ENCODE data around the gene CCT5. TPM values are rescaled to one million over a fixed set of nuclear protein-coding genes. Genes with fewer than 3 reads are reported as not detected.

The CCT5 gene
- total RNA-seq (100 to 1,000 TPM in 3 of 5 donors, 10 to 100 TPM in 2; 18.5 to 201 (median 116) TPM), polyA plus RNA-seq (100 to 1,000 TPM; 104 to 116 (median 109) TPM)
- long read RNA-seq, donor 1, transcript CCT5-212 (2 exons, 568 nt), result minor isoform, 11 of 158 reads
- long read RNA-seq, donor 1, transcript CCT5-201 (11 exons, 3,675 nt), result major isoform, 16 of 158 reads
- long read RNA-seq, donor 1, partial matches to known transcripts, result 99 of 158 reads
- long read RNA-seq, donor 1, other reads (novel, unspliced or antisense), result 30 of 158 reads
- long read RNA-seq, donor 2, transcript CCT5-201 (11 exons, 3,675 nt), result major isoform, 27 of 72 reads
- long read RNA-seq, donor 2, transcript CCT5-212 (2 exons, 568 nt), result minor isoform, 5 of 72 reads
- long read RNA-seq, donor 2, partial matches to known transcripts, result 38 of 72 reads
- long read RNA-seq, donor 2, other reads (novel, unspliced or antisense), result 0 of 72 reads
- long read RNA-seq, donor 3, transcript CCT5-201 (11 exons, 3,675 nt), result major isoform, 20 of 100 reads
- long read RNA-seq, donor 3, transcript CCT5-212 (2 exons, 568 nt), result minor isoform, 6 of 100 reads
- long read RNA-seq, donor 3, partial matches to known transcripts, result 53 of 100 reads
- long read RNA-seq, donor 3, other reads (novel, unspliced or antisense), result 17 of 100 reads
- long read RNA-seq, donor 4, partial matches to known transcripts, result 0 of 2 reads
- long read RNA-seq, donor 4, other reads (novel, unspliced or antisense), result 0 of 2 reads
- long read RNA-seq, donor 5, transcript CCT5-201 (11 exons, 3,675 nt), result major isoform, 40 of 111 reads
- long read RNA-seq, donor 5, transcript CCT5-212 (2 exons, 568 nt), result minor isoform, 9 of 111 reads
- long read RNA-seq, donor 5, partial matches to known transcripts, result 59 of 111 reads
- long read RNA-seq, donor 5, other reads (novel, unspliced or antisense), result 0 of 111 reads
- long read RNA-seq, donor 6, transcript CCT5-212 (2 exons, 568 nt), result minor isoform, 16 of 439 reads
- long read RNA-seq, donor 6, transcript CCT5-210 (3 exons, 1,091 nt), result minor isoform, 5 of 439 reads
- long read RNA-seq, donor 6, transcript CCT5-201 (11 exons, 3,675 nt), result major isoform, 69 of 439 reads
- long read RNA-seq, donor 6, partial matches to known transcripts, result 343 of 439 reads
- long read RNA-seq, donor 6, other reads (novel, unspliced or antisense), result 0 of 439 reads
- long read RNA-seq, donor 7, transcript CCT5-212 (2 exons, 568 nt), result minor isoform, 13 of 215 reads
- long read RNA-seq, donor 7, transcript CCT5-201 (11 exons, 3,675 nt), result major isoform, 35 of 215 reads
- long read RNA-seq, donor 7, partial matches to known transcripts, result 162 of 215 reads
- long read RNA-seq, donor 7, other reads (novel, unspliced or antisense), result 0 of 215 reads
- long read RNA-seq, donor 8, transcript CCT5-201 (11 exons, 3,675 nt), result major isoform, 30 of 77 reads
- long read RNA-seq, donor 8, transcript CCT5-212 (2 exons, 568 nt), result minor isoform, 8 of 77 reads
- long read RNA-seq, donor 8, partial matches to known transcripts, result 37 of 77 reads
- long read RNA-seq, donor 8, other reads (novel, unspliced or antisense), result 0 of 77 reads
- long read RNA-seq, donor 9, transcript CCT5-212 (2 exons, 568 nt), result minor isoform, 10 of 124 reads
- long read RNA-seq, donor 9, transcript CCT5-201 (11 exons, 3,675 nt), result major isoform, 32 of 124 reads
- long read RNA-seq, donor 9, partial matches to known transcripts, result 63 of 124 reads
- long read RNA-seq, donor 9, other reads (novel, unspliced or antisense), result 16 of 124 reads
- long read RNA-seq, donor 10, transcript CCT5-212 (2 exons, 568 nt), result minor isoform, 5 of 80 reads
- long read RNA-seq, donor 10, transcript CCT5-201 (11 exons, 3,675 nt), result major isoform, 15 of 80 reads
- long read RNA-seq, donor 10, partial matches to known transcripts, result 58 of 80 reads
- long read RNA-seq, donor 10, other reads (novel, unspliced or antisense), result 0 of 80 reads

- Histone ChIP-seq H3K27me3 (no peaks in the 10 kb centered on the region), H3K4me3 (peak within 1 kb of the TSS; percentile 88 to 100 (median 97)), H3K27ac (peak within 1 kb of the TSS; percentile 94 to 97 (median 95)), H3K4me1 (peaks cover 33 to 48% (median 44%) of the 10 kb centered on the region in 4 donors), H3K9me3 (no peaks in the 10 kb centered on the region), H3K36me3 (peaks cover 5 to 18% (median 16%) of the 10 kb centered on the region in 4 donors)
- 0% methylated on average over 26 to 67 of the region's 67 CpGs for WGBS, 5 donors
- peak; percentile 93 to 98 for DNase-seq
- intact Hi-C loops (cut with DNase I; ENCODE audit: low total_unique reads), result no loop called here
- TF ChIP-seq EP300 (IDR thresholded peaks at IDR 0.05) (no peak), POLR2AphosphoS5 (IDR thresholded peaks at IDR 0.05) (peak; percentile 67 to 91 (median 79))
Observed at GRCh38 chr5:10249948-10250805, at the start of gene CCT5. Gene CCT5, plus strand, starts transcription at chr5:10250280. Its CDS starts 61 bp downstream, at chr5:10250341.

DNA sequence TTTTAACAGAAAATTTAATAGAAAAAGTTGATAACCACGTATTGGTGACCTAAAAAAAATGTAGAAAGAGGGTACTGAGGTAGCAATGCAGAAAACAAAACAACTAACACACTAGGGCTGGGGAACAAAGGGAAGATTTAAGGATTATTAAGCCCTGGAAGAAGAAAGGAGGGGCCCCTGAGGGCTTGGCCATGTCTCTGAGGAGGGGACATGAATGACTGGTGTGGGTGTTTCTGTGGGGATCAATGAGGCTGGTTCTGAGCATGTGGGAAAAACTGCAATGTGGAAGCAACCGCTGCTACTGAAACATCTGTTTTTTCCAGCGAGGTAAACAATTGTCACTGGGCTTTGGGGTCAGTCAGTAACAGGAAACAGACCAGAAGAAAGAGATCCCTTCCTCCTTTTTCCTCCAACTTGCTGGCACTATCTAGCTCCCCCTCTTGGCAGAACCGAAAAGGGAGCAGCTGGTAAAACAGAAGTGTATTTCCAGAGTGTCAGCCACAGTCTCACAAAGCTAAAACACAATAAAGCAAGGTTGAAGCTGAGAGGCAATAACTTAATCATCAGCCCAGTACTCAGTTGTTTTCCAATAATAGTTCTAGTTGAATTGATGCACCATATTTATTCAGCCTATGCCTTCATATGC lies 48.7 kb upstream of the CCT5 start:
- no peak for TF ChIP-seq POLR2A (IDR thresholded peaks at IDR 0.05)
- TF ChIP-seq, protein P1, sequence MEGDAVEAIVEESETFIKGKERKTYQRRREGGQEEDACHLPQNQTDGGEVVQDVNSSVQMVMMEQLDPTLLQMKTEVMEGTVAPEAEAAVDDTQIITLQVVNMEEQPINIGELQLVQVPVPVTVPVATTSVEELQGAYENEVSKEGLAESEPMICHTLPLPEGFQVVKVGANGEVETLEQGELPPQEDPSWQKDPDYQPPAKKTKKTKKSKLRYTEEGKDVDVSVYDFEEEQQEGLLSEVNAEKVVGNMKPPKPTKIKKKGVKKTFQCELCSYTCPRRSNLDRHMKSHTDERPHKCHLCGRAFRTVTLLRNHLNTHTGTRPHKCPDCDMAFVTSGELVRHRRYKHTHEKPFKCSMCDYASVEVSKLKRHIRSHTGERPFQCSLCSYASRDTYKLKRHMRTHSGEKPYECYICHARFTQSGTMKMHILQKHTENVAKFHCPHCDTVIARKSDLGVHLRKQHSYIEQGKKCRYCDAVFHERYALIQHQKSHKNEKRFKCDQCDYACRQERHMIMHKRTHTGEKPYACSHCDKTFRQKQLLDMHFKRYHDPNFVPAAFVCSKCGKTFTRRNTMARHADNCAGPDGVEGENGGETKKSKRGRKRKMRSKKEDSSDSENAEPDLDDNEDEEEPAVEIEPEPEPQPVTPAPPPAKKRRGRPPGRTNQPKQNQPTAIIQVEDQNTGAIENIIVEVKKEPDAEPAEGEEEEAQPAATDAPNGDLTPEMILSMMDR (IDR thresholded peaks at IDR 0.05), result no peak
- Histone ChIP-seq H3K36me3 (no peaks in the 10 kb centered on the region), H3K27ac (no peak overlapping the region), H3K27me3 (no peaks in the 10 kb centered on the region), H3K4me3 (no peak overlapping the region), H3K4me1 (no peaks in the 10 kb centered on the region), H3K9me3 (peaks cover 4 to 25% (median 14%) of the 10 kb centered on the region in 4 donors)
- intact Hi-C loops (cut with DNase I; ENCODE audit: low total_unique reads), result no loop called here
- WGBS, 5 donors, result 33 to 53% (median 47%) methylated on average over 4 of the region's 4 CpGs
- peak in 1 of 2 donors; percentile 38 for DNase-seq

GRCh38 chr5:10202089-10202910 lies 47.8 kb upstream of the CCT5 start:
- intact Hi-C loops (cut with DNase I; ENCODE audit: low total_unique reads), result no loop called here
- no peaks in the 10 kb centered on the region for H3K4me1 ChIP-seq
- no peaks in the 10 kb centered on the region for H3K36me3 ChIP-seq
- DNase-seq, result no peak
- TF ChIP-seq EP300 (IDR thresholded peaks at IDR 0.05) (no peak), POLR2A (IDR thresholded peaks at IDR 0.05) (no peak), POLR2AphosphoS5 (IDR thresholded peaks at IDR 0.05) (no peak)
- TF ChIP-seq, protein P1 (IDR thresholded peaks at IDR 0.05), result no peak
- H3K27ac ChIP-seq, result no peak overlapping the region
- no peak overlapping the region for H3K4me3 ChIP-seq
- H3K9me3 ChIP-seq, result peaks cover 4 to 17% (median 13%) of the 10 kb centered on the region in 4 donors
- no peaks in the 10 kb centered on the region for H3K27me3 ChIP-seq
- WGBS, 5 donors, result 74 to 91% (median 86%) methylated on average over 3 of the region's 3 CpGs
